GM21528 (cell line): ENCODE results near the gene HS3ST5.
"Not testable (repeated sequence)": the region's sequence is repeated elsewhere in the genome, so short reads cannot be mapped to it uniquely, and the experiment has no call there.

ENCODE experiments used
- ATAC-seq: cut with Tn5 transposase; IDR thresholded peaks from one replicate; pipeline ENCODE4 v1.9.1; 2021; ENCODE audit warnings: mild to moderate bottlenecking, moderate library complexity; ENCODE audit not compliant: unreplicated experiment, low FRiP score

Gene HS3ST5

GRCh38 chr6:114280239-114280982 lies 62.4 kb downstream of the HS3ST5 start:
- ATAC-seq, result no peak

- no peak for ATAC-seq
These were observed 65.6 kb downstream of the HS3ST5 start for GRCh38 chr6:114277220-114277619.

GRCh38 chr6:114276783-114277182 lies 66.0 kb downstream of the HS3ST5 start:
- no peak for ATAC-seq

- ATAC-seq, result no peak
These were observed 68.0 kb downstream of the HS3ST5 start for GRCh38 chr6:114274836-114275235.

GRCh38 chr6:114272582-114272981 lies 70.2 kb downstream of the HS3ST5 start:
- ATAC-seq, result no peak

- no peak for ATAC-seq
These were observed 71.4 kb downstream of the HS3ST5 start for GRCh38 chr6:114271405-114271804.

GRCh38 chr6:114267897-114268296 lies 74.9 kb downstream of the HS3ST5 start:
- no peak for ATAC-seq

GRCh38 chr6:114260810-114261209 lies 82.0 kb downstream of the HS3ST5 start:
- no peak for ATAC-seq

GRCh38 chr6:114258376-114258775 lies 84.4 kb downstream of the HS3ST5 start:
- no peak for ATAC-seq

GRCh38 chr6:114253431-114253830 lies 89.4 kb downstream of the HS3ST5 start:
- ATAC-seq, result no peak

- ATAC-seq, result no peak
These were observed 93.3 kb downstream of the HS3ST5 start for GRCh38 chr6:114249522-114249921.

GRCh38 chr6:114247101-114247500 lies 95.7 kb downstream of the HS3ST5 start:
- ATAC-seq, result no peak

- no peak for ATAC-seq
These were observed 102.0 kb downstream of the HS3ST5 start for GRCh38 chr6:114240796-114241195.

GRCh38 chr6:114228675-114229074 lies 114.1 kb downstream of the HS3ST5 start:
- no peak for ATAC-seq

GRCh38 chr6:114227944-114228468 lies 114.8 kb downstream of the HS3ST5 start:
- no peak for ATAC-seq

- no peak for ATAC-seq
These were observed 122.6 kb downstream of the HS3ST5 start for GRCh38 chr6:114220241-114220640.

- ATAC-seq, result no peak
These were observed 124.1 kb downstream of the HS3ST5 start for GRCh38 chr6:114218437-114219340.

- not testable (repeated sequence) for ATAC-seq
These were observed 124.8 kb downstream of the HS3ST5 start for GRCh38 chr6:114217996-114218395.

GRCh38 chr6:114216789-114217467 lies 125.9 kb downstream of the HS3ST5 start:
- ATAC-seq, result no peak

GRCh38 chr6:114210467-114210866 lies 132.4 kb downstream of the HS3ST5 start:
- ATAC-seq, result no peak

- ATAC-seq, result no peak
These were observed 139.4 kb downstream of the HS3ST5 start for GRCh38 chr6:114203460-114203859.
